Measurements from ENCODE around the gene RARB. TPM values are rescaled to one million over a fixed set of nuclear protein-coding genes. Genes with fewer than 3 reads are reported as not detected.

Gene RARB
- polyA plus RNA-seq, 1 donor (not counting 4 experiments of a cell fraction or from before 2014, with no cell fraction given), result 0.03 TPM

GRCh38 chr3:25567388-25567787 lies 139.3 kb downstream of the RARB start:
- H3K36me3 ChIP-seq (ENCODE audit: control insufficient read depth in 2 of 2, extremely low read depth in 1 of 2, insufficient read depth in 2 of 2, low read length in 2 of 2), result no peaks in the 10 kb centered on the region
- H3K9ac ChIP-seq (ENCODE audit: control insufficient read depth, extremely low read depth, insufficient read depth, low read length), result no peak overlapping the region
- no peaks in the 10 kb centered on the region for H3K79me2 ChIP-seq (ENCODE audit: control insufficient read depth, insufficient read depth, low read length)
- no peak overlapping the region for H3K4me2 ChIP-seq (ENCODE audit: control insufficient read depth, extremely low read depth, insufficient read depth, low read depth, low read length)
- H3K4me3 ChIP-seq (ENCODE audit: control insufficient read depth in 2 of 3, extremely low read depth in 1 of 3, insufficient read depth in 2 of 3, low read depth in 1 of 3, low read length in 3 of 3), result no peak overlapping the region
- no peaks in the 10 kb centered on the region for H3K27me3 ChIP-seq (ENCODE audit: control insufficient read depth, extremely low read depth, insufficient read depth, low read length)
- FAIRE-seq, result no peak
- H3K9me1 ChIP-seq (ENCODE audit: control insufficient read depth, extremely low read depth, insufficient read depth, low read length), result no peaks in the 10 kb centered on the region
- no peak for TF ChIP-seq EZH2 (IDR thresholded peaks at IDR 0.05; ENCODE audit: low read length)
- TF ChIP-seq CTCF (optimal IDR thresholded peaks at IDR 0.05 in 1 of 3, IDR thresholded peaks at IDR 0.05 in 1 of 3, conservative IDR thresholded peaks at IDR 0.05 in 1 of 3; ENCODE audit: extremely low read depth in 1 of 3, insufficient read depth in 2 of 3, low read length in 3 of 3), result no peak
- H2AFZ ChIP-seq (ENCODE audit: control insufficient read depth, low read length), result no peak overlapping the region
- H3K27ac ChIP-seq (ENCODE audit: control insufficient read depth, insufficient read depth, low read length), result no peak overlapping the region
- H3K4me1 ChIP-seq (ENCODE audit: control insufficient read depth, extremely low read depth, insufficient read depth, low read length), result no peaks in the 10 kb centered on the region
- no peaks in the 10 kb centered on the region for H3K9me3 ChIP-seq (ENCODE audit: control insufficient read depth, low read depth, low read length)
- no peaks in the 10 kb centered on the region for H4K20me1 ChIP-seq (ENCODE audit: control insufficient read depth, extremely low read depth, insufficient read depth, low read length)
- no peak for DNase-seq (ENCODE audit: low read depth, low spot score)
- dilution Hi-C loops (cut with MboI; ENCODE audit: extremely low pct_ligation_motif_present, low sequenced_read_pairs), result no loop called here

- no peak for TF ChIP-seq EZH2 (IDR thresholded peaks at IDR 0.05; ENCODE audit: low read length)
- TF ChIP-seq CTCF (optimal IDR thresholded peaks at IDR 0.05 in 1 of 3, IDR thresholded peaks at IDR 0.05 in 1 of 3, conservative IDR thresholded peaks at IDR 0.05 in 1 of 3; ENCODE audit: extremely low read depth in 1 of 3, insufficient read depth in 2 of 3, low read length in 3 of 3), result no peak
- no peak overlapping the region for H3K4me2 ChIP-seq (ENCODE audit: control insufficient read depth, extremely low read depth, insufficient read depth, low read depth, low read length)
- H3K79me2 ChIP-seq (ENCODE audit: control insufficient read depth, insufficient read depth, low read length), result no peaks in the 10 kb centered on the region
- FAIRE-seq (no peak), DNase-seq (ENCODE audit: low read depth, low spot score) (no peak)
- H3K27ac ChIP-seq (ENCODE audit: control insufficient read depth, insufficient read depth, low read length), result no peak overlapping the region
- no peaks in the 10 kb centered on the region for H3K4me1 ChIP-seq (ENCODE audit: control insufficient read depth, extremely low read depth, insufficient read depth, low read length)
- H3K9ac ChIP-seq (ENCODE audit: control insufficient read depth, extremely low read depth, insufficient read depth, low read length), result no peak overlapping the region
- H3K9me3 ChIP-seq (ENCODE audit: control insufficient read depth, low read depth, low read length), result no peaks in the 10 kb centered on the region
- dilution Hi-C loops (cut with MboI; ENCODE audit: extremely low pct_ligation_motif_present, low sequenced_read_pairs), result no loop called here
- H2AFZ ChIP-seq (ENCODE audit: control insufficient read depth, low read length), result no peak overlapping the region
- no peaks in the 10 kb centered on the region for H3K36me3 ChIP-seq (ENCODE audit: control insufficient read depth in 2 of 2, extremely low read depth in 1 of 2, insufficient read depth in 2 of 2, low read length in 2 of 2)
- H3K27me3 ChIP-seq (ENCODE audit: control insufficient read depth, extremely low read depth, insufficient read depth, low read length), result no peaks in the 10 kb centered on the region
- H3K9me1 ChIP-seq (ENCODE audit: control insufficient read depth, extremely low read depth, insufficient read depth, low read length), result no peaks in the 10 kb centered on the region
- no peaks in the 10 kb centered on the region for H4K20me1 ChIP-seq (ENCODE audit: control insufficient read depth, extremely low read depth, insufficient read depth, low read length)
- no peak overlapping the region for H3K4me3 ChIP-seq (ENCODE audit: control insufficient read depth in 2 of 3, extremely low read depth in 1 of 3, insufficient read depth in 2 of 3, low read depth in 1 of 3, low read length in 3 of 3)
These were observed 139.9 kb downstream of the RARB start for GRCh38 chr3:25567806-25568524.
